ENCODE data around the gene AMIGO2. TPM values are rescaled to one million over a fixed set of nuclear protein-coding genes. Genes with fewer than 3 reads are reported as not detected.

AMIGO2 gene
- total RNA-seq, 1 experiment from 2014 or later = 47.4 TPM

- DNase-seq (ENCODE audit: low spot score) = peak; percentile 75
Measured at GRCh38 chr12:47097276-47097896, 17.6 kb upstream of the AMIGO2 start.

GRCh38 chr12:47095446-47096236 lies 15.9 kb upstream of the AMIGO2 start:
- peak; percentile 81 for DNase-seq (ENCODE audit: low spot score)

GRCh38 chr12:47094804-47095203 lies 15.0 kb upstream of the AMIGO2 start:
- DNase-seq (ENCODE audit: low spot score) = peak; percentile 71

- no peak for DNase-seq (ENCODE audit: low spot score)
Measured at GRCh38 chr12:47091009-47091408, 11.2 kb upstream of the AMIGO2 start.

- peak; percentile 49 for DNase-seq (ENCODE audit: low spot score)
Measured at GRCh38 chr12:47088021-47088944, 8.5 kb upstream of the AMIGO2 start.

- DNase-seq (ENCODE audit: low spot score) = no peak
Measured at GRCh38 chr12:47087088-47087688, 7.4 kb upstream of the AMIGO2 start.

- peak; percentile 87 for DNase-seq (ENCODE audit: low spot score)
Measured at GRCh38 chr12:47085815-47086252, 6.1 kb upstream of the AMIGO2 start.

GRCh38 chr12:47084172-47084571 lies 4.4 kb upstream of the AMIGO2 start:
- DNase-seq (ENCODE audit: low spot score) = no peak

- DNase-seq (ENCODE audit: low spot score) = peak; percentile 81
Measured at GRCh38 chr12:47082796-47083621, 3.2 kb upstream of the AMIGO2 start.

GRCh38 chr12:47082283-47082682 lies 2.5 kb upstream of the AMIGO2 start:
- DNase-seq (ENCODE audit: low spot score) = no peak

- DNase-seq (ENCODE audit: low spot score) = peak; percentile 64
Measured at GRCh38 chr12:47080725-47081502, 1.2 kb upstream of the AMIGO2 start.

GRCh38 chr12:47079981-47080724 lies 394 bp upstream of the AMIGO2 start:
- DNase-seq (ENCODE audit: low spot score) = peak; percentile 69

GRCh38 chr12:47078733-47079467 lies 859 bp downstream of the AMIGO2 start:
- peak; percentile 26 for DNase-seq (ENCODE audit: low spot score)

GRCh38 chr12:47078086-47078395 lies 1.7 kb downstream of the AMIGO2 start:
- no peak for DNase-seq (ENCODE audit: low spot score)

GRCh38 chr12:47077206-47078085 lies 2.3 kb downstream of the AMIGO2 start:
- DNase-seq (ENCODE audit: low spot score) = no peak

GRCh38 chr12:47075192-47076084 lies 4.3 kb downstream of the AMIGO2 start:
- no peak for DNase-seq (ENCODE audit: low spot score)

- DNase-seq (ENCODE audit: low spot score) = no peak
Measured at GRCh38 chr12:47074757-47075156, 5.0 kb downstream of the AMIGO2 start.

Data from H4 (cell line).